ENCODE measurements around the gene RFX7.

Gene RFX7

DNA sequence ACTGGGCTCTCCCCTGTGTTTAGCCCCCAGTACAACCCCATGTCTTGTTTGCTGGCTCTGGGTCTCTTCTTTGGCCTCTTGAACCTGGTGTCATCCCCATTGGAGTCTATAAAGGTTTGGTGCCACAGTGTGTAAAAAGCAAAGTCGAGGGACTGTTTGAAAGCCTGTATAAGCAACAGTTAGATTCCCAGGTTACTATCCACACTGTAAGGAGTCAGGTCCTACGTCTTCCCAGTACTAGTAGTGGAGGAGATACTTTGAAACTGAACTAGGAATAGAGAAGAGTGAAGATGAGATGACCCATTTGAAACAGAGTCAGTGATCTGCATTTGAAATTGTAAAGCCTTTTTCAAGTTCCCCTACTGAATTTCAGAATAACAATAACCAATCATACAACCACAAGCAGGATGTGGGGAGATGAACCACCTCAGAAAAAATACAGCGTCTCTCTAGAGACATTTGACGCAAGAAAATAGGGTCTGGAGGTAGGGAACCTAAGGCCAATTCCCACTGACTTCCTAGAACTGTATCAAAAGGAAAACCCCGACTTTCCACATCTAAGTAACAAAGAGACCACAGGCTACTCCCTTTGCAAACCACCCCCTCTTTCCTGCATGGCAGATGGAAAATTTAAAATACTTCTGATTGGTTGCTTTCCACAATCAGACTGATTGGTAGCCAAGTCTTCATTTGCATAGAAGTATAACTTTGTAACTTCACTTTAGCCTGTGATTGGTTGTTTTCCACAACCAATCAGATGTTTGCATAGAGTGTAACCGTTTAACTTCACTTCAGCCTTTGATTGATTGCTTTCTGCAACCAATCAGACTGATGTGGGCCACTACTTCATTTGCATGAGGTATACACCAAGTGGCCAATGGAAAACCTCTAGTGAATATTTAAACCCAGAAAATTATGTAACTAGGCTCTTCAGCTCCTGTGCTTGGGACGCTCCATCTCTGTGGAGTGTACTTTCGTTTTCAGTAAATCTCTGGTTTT, 200.4 kb downstream of the RFX7 start:
- peak; percentile 8 for DNase-seq

DNA sequence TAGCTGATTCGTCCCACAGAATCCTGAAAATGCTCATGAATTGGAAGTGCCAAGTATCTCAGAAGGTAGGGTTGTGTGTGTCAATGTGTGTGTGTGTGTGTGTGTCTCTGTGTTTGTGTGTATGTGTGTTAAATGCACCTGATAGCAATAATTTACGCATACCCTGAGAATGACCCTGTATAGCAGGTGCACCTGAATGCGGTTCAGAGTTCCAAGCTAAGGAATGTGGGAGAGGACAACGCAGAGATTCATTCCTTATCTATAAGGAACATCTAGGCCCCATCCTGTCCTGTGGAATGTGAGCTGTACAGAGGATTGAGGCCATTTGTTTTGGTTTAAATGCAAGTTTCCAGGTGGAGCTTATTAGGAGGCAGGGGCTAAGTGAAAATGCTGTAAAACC, 201.2 kb downstream of the RFX7 start:
- no peak for DNase-seq

DNA sequence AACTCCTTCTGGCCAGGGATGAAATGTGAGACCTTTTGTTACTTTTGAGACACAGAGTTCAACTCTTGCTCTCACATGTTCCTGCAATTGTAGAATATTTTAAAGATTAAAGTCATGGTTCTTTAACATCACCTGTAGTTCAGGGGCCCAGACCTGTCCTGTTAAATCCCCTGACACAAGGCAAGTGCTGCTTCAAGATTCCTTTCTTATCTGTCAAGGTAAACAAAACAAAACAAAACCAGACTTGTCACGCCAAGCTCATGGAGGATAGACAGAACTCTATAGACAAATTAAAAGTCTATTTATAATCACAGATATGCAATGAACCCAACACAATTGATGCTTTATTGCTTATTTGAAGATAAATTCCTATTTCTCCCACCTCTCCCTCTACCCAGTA, 201.6 kb downstream of the RFX7 start:
- DNase-seq, result no peak

DNA sequence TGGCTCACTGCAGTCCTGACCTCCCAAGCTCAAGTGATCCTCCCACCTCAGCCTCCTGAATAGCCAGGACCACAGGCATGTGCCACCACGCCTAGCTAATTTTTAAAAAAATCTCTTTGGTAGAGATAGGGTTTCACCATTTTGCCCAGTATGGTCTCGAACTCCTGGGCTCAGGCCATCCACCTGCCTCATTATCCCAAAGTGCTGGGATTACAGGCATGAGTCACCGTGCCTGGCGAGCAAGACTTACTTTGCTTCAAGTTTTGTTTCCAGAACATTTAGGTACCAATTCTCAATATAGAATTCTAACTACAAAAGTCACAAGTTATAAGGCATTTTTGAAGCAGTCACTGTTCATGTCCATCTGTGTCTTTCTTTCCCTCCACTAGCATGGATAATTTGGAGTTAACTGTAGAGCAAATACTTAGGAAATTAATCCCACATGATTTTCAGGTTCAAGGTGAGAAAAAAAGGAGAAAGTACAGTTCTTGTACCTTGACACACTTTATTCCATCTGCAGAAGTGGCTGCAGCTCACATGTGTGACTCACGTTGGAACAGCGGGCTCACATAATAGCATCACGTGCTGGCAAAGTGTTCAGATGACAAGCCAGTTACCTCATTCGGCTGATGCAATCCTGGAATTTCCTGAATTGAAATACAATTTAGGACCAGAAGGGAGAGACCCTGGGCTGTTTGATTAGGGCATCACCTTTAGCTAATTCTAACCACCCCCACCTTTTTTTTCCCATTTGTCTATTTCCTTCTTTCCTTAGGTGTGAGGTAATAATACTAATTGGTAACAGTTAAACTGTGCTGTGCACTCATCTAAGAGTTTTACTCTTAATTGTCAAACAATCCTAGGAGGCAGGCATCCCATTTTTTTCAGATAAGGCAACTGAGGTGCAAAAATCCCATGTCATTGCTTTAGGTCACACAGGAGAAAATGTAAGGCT, 203.3 kb downstream of the RFX7 start:
- no peak for DNase-seq

DNA sequence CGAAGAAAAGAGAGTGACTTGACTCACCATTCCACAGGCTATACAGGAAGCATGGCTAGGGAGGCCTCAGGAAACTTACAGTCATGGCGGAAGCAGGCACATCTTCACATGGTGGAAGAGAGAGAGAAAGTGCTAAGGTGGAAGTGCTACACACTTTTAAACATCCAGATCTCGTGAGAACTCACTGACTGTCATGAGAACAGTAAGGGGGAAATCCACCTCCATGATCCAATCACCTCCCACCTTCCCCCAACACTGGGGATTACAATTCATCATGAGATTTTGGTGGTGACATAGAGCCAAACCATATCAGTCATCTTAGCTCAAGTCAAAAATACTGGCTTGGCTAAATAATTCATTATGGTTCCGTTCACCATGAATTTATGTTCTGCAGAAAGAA, 205.0 kb downstream of the RFX7 start:
- no peak for DNase-seq

DNA sequence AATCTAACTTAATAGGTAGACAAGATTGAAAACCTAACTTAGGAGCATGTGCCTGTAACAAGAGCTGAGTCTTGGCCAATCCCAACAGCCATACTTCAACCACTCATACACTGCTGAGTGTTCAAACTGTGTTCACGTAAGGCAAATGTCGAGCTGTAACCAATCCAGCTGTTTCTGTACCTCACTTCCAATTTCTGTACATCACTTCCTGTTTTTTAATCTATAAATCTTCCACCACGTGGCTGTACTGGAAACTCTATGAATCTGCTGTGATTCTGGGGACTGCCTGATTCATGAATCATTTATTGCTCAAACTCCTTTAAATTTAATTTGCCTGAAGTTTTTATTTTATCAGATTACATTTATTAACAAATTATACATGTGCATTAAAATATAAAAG, 205.7 kb downstream of the RFX7 start:
- DNase-seq, result no peak
